Neural cell (in vitro differentiated cells): ENCODE measurements around the gene USP46. TPM values are rescaled to one million over a fixed set of nuclear protein-coding genes. Genes with fewer than 3 reads are reported as not detected.
A peak's percentile ranks its signal among the peaks of the same experiment; 100 is the strongest.

Source experiments
- H2AFZ ChIP-seq: fragments of 200-600, 300-800 bp; sonication (generic), shearing (Covaris generic); 2 replicates; pipeline ENCODE4 v1.6.0; 2014; ENCODE audit warnings: low read depth, mild to moderate bottlenecking, antibody characterized with exemption, low read length, moderate library complexity
- H3F3A ChIP-seq: fragments of 200-600 bp; shearing (Covaris generic); 2 replicates; pipeline ENCODE4 v1.6.1; 2016; ENCODE audit warnings: mild to moderate bottlenecking, moderate library complexity, mixed read lengths, antibody characterized with exemption, low read length; ENCODE audit not compliant: insufficient read depth, poor library complexity, severe bottlenecking
- H3K27ac ChIP-seq: fragments of 200-600, 300-800 bp; sonication (generic), shearing (Covaris generic); 2 replicates; pipeline ENCODE4 v1.5.1; 2014; ENCODE audit warnings: mild to moderate bottlenecking, low read length, moderate library complexity
- H3K27me3 ChIP-seq: fragments of 300-800, 200-600 bp; sonication (generic), shearing (Covaris generic); 2 replicates; pipeline ENCODE4 v1.6.0; 2014; ENCODE audit warnings: mild to moderate bottlenecking, low read depth, low read length, moderate library complexity; ENCODE audit not compliant: insufficient read depth
- H3K36me3 ChIP-seq: fragments of 300-800, 200-600 bp; sonication (generic), shearing (Covaris generic); 2 replicates; pipeline ENCODE4 v1.5.1; 2014; ENCODE audit warnings: mild to moderate bottlenecking, antibody characterized with exemption, low read length, moderate library complexity; ENCODE audit not compliant: insufficient read depth
- H3K4me2 ChIP-seq: fragments of 300-800, 200-600 bp; sonication (generic), shearing (Covaris generic); 2 replicates; pipeline ENCODE4 v1.6.0; 2014; ENCODE audit warnings: mild to moderate bottlenecking, low read length
- H3K4me3 ChIP-seq: fragments of 300-800, 200-600 bp; sonication (generic), shearing (Covaris generic); 2 replicates; pipeline ENCODE4 v1.5.1; 2014; ENCODE audit warnings: mild to moderate bottlenecking, low read length, moderate library complexity
- H3K79me2 ChIP-seq: fragments of 200-600 bp; shearing (Covaris generic); replicated peaks from 2 replicates; pipeline ENCODE4 v1.6.0; 2014; ENCODE audit warnings: mild to moderate bottlenecking, low read length, moderate library complexity; ENCODE audit not compliant: insufficient read depth
- H3K9ac ChIP-seq: fragments of 300-800, 200-600 bp; sonication (generic), shearing (Covaris generic); 2 replicates; pipeline ENCODE4 v1.6.1; 2016; ENCODE audit warnings: mild to moderate bottlenecking, low read length, mixed read lengths
- H3K9me2 ChIP-seq: fragments of 200-600 bp; shearing (Covaris generic); 2 replicates; pipeline ENCODE4 v1.6.1; 2016; ENCODE audit warnings: mild to moderate bottlenecking, low read length, mixed read lengths; ENCODE audit not compliant: insufficient read depth
- H3K9me3 ChIP-seq: fragments of 200-600, 300-800 bp; sonication (generic), shearing (Covaris generic); 2 replicates; pipeline ENCODE4 v1.6.1; 2016; ENCODE audit warnings: mild to moderate bottlenecking, mixed run types, low read length, moderate library complexity, mixed read lengths
- H4K20me1 ChIP-seq: fragments of 200-600 bp; shearing (Covaris generic); 2 replicates; pipeline ENCODE4 v1.6.1; 2016; ENCODE audit warnings: mild to moderate bottlenecking, mixed run types; ENCODE audit not compliant: insufficient read depth
- CTCF ChIP-seq: fragments of 450-650 bp; IDR thresholded peaks from 2 replicates; pipeline ENCODE4 v1.5.1; 2014; ENCODE audit warnings: antibody characterized with exemption, mild to moderate bottlenecking, moderate library complexity; ENCODE audit not compliant: poor library complexity, severe bottlenecking
- MXI1 ChIP-seq: fragments of 450-650 bp; conservative IDR thresholded peaks from 2 replicates; pipeline ENCODE4 v1.6.1; 2014; ENCODE audit warnings: antibody characterized with exemption, mild to moderate bottlenecking; ENCODE audit not compliant: poor library complexity, severe bottlenecking
- RAD21 ChIP-seq: fragments of 450-650 bp; conservative IDR thresholded peaks from 2 replicates; pipeline ENCODE4 v1.6.1; 2014; ENCODE audit warnings: antibody characterized with exemption, mild to moderate bottlenecking, moderate library complexity
- SMC3 ChIP-seq: fragments of 450-650 bp; conservative IDR thresholded peaks from 2 replicates; pipeline ENCODE4 v1.6.1; 2014; ENCODE audit warnings: antibody characterized with exemption, mild to moderate bottlenecking, moderate library complexity; ENCODE audit not compliant: poor library complexity
- polyA plus RNA-seq: library from polyadenylated mRNA; depleted of rRNA; stranded (reverse); fragments of >200 nt; gene quantifications from 2 replicates; pipeline ENCODE4 v1.2.3, GENCODE V29; 2014

USP46 gene
- polyA plus RNA-seq, 1 donor from 2014 or later = 14.1 TPM

GRCh38 chr4:52545099-52546069 is 113.7 kb downstream of the USP46 start:
- H3K9me2 ChIP-seq = no peaks in the 10 kb centered on the region
- no peaks in the 10 kb centered on the region for H4K20me1 ChIP-seq
- H3K27ac ChIP-seq = no peak overlapping the region
- no peak overlapping the region for H3K4me3 ChIP-seq
- H3K9me3 ChIP-seq = no peaks in the 10 kb centered on the region
- no peaks in the 10 kb centered on the region for H3K27me3 ChIP-seq
- no peak overlapping the region for H3K9ac ChIP-seq
- no peak overlapping the region for H2AFZ ChIP-seq
- no peaks in the 10 kb centered on the region for H3K79me2 ChIP-seq
- no peaks in the 10 kb centered on the region for H3K36me3 ChIP-seq
- H3F3A ChIP-seq = no peaks in the 10 kb centered on the region
- no peak overlapping the region for H3K4me2 ChIP-seq
- peak; percentile 55 for TF ChIP-seq RAD21
- peak; percentile 50 for TF ChIP-seq CTCF
- TF ChIP-seq MXI1 = no peak
- TF ChIP-seq SMC3 = peak; percentile 58

Other genes with a start within 250 kb of the USP46 start
- gene ERVMER34-1, start 92.1 kb upstream of the USP46 start, polyA plus RNA-seq = not detected in 2 replicates
- 2.1 and 2.6 TPM in 2 replicates for gene RASL11B, start 203.0 kb upstream of the USP46 start, polyA plus RNA-seq